HEK293 (cell line): ENCODE measurements around the gene CECR2.

Experiments used
- KLF16 ChIP-seq: fragments of 450-650 bp; formaldehyde crosslinking; IDR thresholded peaks from 2 replicates; pipeline ENCODE4 v1.5.1; 2017; ENCODE audit warnings: missing biosample characterization, missing genetic modification characterization
- ZNF121 ChIP-seq: fragments of 450-650 bp; formaldehyde crosslinking; IDR thresholded peaks from 2 replicates; pipeline ENCODE4 v1.5.1; 2016; ENCODE audit warnings: missing biosample characterization, missing genetic modification characterization
- ZNF184 ChIP-seq: fragments of 450-650 bp; IDR thresholded peaks from 2 replicates; pipeline ENCODE4 v1.5.1; 2018; ENCODE audit warnings: missing biosample characterization, mild to moderate bottlenecking, missing genetic modification characterization
- ZNF302 ChIP-seq: fragments of 450-650 bp; formaldehyde crosslinking; IDR thresholded peaks from 2 replicates; pipeline ENCODE4 v1.5.1; 2016; ENCODE audit warnings: missing biosample characterization, missing genetic modification characterization, low read depth
- ZNF311 ChIP-seq: fragments of 450-650 bp; formaldehyde crosslinking; IDR thresholded peaks from 2 replicates; pipeline ENCODE4 v1.5.1; 2017; ENCODE audit warnings: missing biosample characterization, missing genetic modification characterization, borderline replicate concordance
- ZNF335 ChIP-seq: fragments of 450-650 bp; formaldehyde crosslinking; conservative IDR thresholded peaks from 2 replicates; pipeline ENCODE4 v1.5.1; 2016; ENCODE audit warnings: missing biosample characterization, missing genetic modification characterization
- ZNF510 ChIP-seq: fragments of 450-650 bp; formaldehyde crosslinking; IDR thresholded peaks from 2 replicates; pipeline ENCODE4 v1.5.1; 2018; ENCODE audit warnings: mild to moderate bottlenecking, missing genetic modification characterization, missing biosample characterization; ENCODE audit not compliant: insufficient replicate concordance
- ZNF548 ChIP-seq: fragments of 450-650 bp; formaldehyde crosslinking; IDR thresholded peaks from 2 replicates; pipeline ENCODE4 v1.5.1; 2016; ENCODE audit warnings: missing biosample characterization, missing genetic modification characterization
- ZNF670 ChIP-seq: fragments of 450-650 bp; formaldehyde crosslinking; IDR thresholded peaks from 2 replicates; pipeline ENCODE4 v1.5.1; 2016; ENCODE audit warnings: missing biosample characterization, missing genetic modification characterization, low read depth
- TF ChIP-seq, protein P1 (sequence below): fragments of 450-650 bp; formaldehyde crosslinking; IDR thresholded peaks from 2 replicates; pipeline ENCODE4 v1.5.1; 2016; ENCODE audit warnings: missing biosample characterization, missing genetic modification characterization
- TF ChIP-seq, protein P2 (sequence below): fragments of 450-650 bp; formaldehyde crosslinking; IDR thresholded peaks from 2 replicates; pipeline ENCODE4 v1.5.1; 2016; ENCODE audit warnings: missing biosample characterization, missing genetic modification characterization

DNA sequence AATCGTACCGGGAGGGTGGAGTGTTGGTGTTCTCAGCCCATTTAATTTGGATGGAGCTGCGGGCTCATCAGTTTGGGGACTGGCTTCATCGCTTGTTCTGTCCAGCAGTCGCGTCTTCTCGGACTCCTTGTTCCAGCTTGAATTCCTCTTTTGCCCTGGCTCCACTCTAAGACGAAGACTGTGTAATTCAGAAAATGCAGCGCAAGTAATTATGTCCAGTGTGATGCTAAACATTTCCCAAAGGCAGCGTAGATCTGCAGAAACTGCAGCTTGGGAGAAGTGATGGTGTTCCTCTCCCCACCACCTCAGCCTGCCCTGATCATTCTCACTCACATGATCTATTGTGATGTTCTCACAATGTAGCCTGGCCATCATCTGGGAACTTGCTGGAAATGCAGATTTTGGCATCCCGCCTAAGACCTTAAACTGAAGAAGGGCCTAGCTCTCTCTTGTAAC lies 194.7 kb downstream of the CECR2 start:
- TF ChIP-seq, protein P1, sequence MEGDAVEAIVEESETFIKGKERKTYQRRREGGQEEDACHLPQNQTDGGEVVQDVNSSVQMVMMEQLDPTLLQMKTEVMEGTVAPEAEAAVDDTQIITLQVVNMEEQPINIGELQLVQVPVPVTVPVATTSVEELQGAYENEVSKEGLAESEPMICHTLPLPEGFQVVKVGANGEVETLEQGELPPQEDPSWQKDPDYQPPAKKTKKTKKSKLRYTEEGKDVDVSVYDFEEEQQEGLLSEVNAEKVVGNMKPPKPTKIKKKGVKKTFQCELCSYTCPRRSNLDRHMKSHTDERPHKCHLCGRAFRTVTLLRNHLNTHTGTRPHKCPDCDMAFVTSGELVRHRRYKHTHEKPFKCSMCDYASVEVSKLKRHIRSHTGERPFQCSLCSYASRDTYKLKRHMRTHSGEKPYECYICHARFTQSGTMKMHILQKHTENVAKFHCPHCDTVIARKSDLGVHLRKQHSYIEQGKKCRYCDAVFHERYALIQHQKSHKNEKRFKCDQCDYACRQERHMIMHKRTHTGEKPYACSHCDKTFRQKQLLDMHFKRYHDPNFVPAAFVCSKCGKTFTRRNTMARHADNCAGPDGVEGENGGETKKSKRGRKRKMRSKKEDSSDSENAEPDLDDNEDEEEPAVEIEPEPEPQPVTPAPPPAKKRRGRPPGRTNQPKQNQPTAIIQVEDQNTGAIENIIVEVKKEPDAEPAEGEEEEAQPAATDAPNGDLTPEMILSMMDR (tag by site-specific recombination) = no peak
- TF ChIP-seq KLF16 (tag by site-specific recombination) = no peak
- TF ChIP-seq ZNF548 = no peak
- TF ChIP-seq ZNF510 (tag by site-specific recombination) = no peak
- TF ChIP-seq ZNF670 (tag by site-specific recombination) = no peak
- TF ChIP-seq ZNF184 = no peak
- no peak for TF ChIP-seq ZNF311
- TF ChIP-seq ZNF335 (tag by site-specific recombination) = no peak
- TF ChIP-seq, protein P2, sequence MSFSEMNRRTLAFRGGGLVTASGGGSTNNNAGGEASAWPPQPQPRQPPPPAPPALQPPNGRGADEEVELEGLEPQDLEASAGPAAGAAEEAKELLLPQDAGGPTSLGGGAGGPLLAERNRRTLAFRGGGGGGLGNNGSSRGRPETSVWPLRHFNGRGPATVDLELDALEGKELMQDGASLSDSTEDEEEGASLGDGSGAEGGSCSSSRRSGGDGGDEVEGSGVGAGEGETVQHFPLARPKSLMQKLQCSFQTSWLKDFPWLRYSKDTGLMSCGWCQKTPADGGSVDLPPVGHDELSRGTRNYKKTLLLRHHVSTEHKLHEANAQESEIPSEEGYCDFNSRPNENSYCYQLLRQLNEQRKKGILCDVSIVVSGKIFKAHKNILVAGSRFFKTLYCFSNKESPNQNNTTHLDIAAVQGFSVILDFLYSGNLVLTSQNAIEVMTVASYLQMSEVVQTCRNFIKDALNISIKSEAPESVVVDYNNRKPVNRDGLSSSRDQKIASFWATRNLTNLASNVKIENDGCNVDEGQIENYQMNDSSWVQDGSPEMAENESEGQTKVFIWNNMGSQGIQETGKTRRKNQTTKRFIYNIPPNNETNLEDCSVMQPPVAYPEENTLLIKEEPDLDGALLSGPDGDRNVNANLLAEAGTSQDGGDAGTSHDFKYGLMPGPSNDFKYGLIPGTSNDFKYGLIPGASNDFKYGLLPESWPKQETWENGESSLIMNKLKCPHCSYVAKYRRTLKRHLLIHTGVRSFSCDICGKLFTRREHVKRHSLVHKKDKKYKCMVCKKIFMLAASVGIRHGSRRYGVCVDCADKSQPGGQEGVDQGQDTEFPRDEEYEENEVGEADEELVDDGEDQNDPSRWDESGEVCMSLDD (tag by site-specific recombination) = no peak
- TF ChIP-seq ZNF302 (tag by site-specific recombination) = no peak
- TF ChIP-seq ZNF121 (tag by site-specific recombination) = no peak
